Measurements from ENCODE around the gene MYRIP. TPM values are rescaled to one million over a fixed set of nuclear protein-coding genes. Genes with fewer than 3 reads are reported as not detected.

Gene MYRIP
- total and polyA plus RNA-seq, 8 donors, result 0.29 to 1.9 (median 0.57) TPM

GRCh38 chr3:40306336-40306735, 496.9 kb downstream of the MYRIP start:
- Histone ChIP-seq H3K36me3 (no peaks in the 10 kb centered on the region), H3K4me1 (peaks cover 4 to 17% of the 10 kb centered on the region in 2 donors), H3K27ac (no peak overlapping the region), H3K4me3 (no peak overlapping the region), H3K9me3 (no peaks in the 10 kb centered on the region), H3K27me3 (no peaks in the 10 kb centered on the region)
- TF ChIP-seq, protein P1, sequence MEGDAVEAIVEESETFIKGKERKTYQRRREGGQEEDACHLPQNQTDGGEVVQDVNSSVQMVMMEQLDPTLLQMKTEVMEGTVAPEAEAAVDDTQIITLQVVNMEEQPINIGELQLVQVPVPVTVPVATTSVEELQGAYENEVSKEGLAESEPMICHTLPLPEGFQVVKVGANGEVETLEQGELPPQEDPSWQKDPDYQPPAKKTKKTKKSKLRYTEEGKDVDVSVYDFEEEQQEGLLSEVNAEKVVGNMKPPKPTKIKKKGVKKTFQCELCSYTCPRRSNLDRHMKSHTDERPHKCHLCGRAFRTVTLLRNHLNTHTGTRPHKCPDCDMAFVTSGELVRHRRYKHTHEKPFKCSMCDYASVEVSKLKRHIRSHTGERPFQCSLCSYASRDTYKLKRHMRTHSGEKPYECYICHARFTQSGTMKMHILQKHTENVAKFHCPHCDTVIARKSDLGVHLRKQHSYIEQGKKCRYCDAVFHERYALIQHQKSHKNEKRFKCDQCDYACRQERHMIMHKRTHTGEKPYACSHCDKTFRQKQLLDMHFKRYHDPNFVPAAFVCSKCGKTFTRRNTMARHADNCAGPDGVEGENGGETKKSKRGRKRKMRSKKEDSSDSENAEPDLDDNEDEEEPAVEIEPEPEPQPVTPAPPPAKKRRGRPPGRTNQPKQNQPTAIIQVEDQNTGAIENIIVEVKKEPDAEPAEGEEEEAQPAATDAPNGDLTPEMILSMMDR (IDR thresholded peaks at IDR 0.05), result no peak
- DNase-seq (no peak), ATAC-seq (no peak)
- intact Hi-C loops (cut with DNase I), result no loop called here

DNA sequence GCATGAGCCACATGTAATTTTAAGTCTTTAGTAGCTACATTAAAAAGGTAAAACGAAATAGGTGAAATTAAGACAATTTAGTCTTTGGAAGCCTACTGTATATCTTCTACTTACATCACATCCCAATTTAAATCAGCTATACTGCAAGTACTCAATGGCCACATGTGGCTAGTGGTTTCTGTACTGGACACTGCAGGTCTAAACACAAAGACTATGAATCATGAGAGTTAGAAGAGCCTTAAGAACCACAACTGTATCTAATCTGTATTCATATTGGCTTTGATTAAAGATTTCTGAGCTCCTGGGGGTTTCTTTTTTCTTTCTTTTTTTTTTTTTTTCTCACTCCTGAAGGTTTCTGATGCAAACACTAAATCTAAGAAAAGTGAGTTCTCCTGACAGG, 497.8 kb downstream of the MYRIP start:
- Histone ChIP-seq H3K27ac (no peak overlapping the region), H3K9me3 (no peaks in the 10 kb centered on the region), H3K4me3 (no peak overlapping the region), H3K27me3 (no peaks in the 10 kb centered on the region), H3K36me3 (peaks cover 0 to 7% of the 10 kb centered on the region in 2 donors), H3K4me1 (peaks cover 6 to 25% of the 10 kb centered on the region in 2 donors)
- no peak for DNase-seq
- TF ChIP-seq, protein P1 (IDR thresholded peaks at IDR 0.05), result no peak
- ATAC-seq, result no peak
- intact Hi-C loops (cut with DNase I), result no loop called here

GRCh38 chr3:40308725-40309417, 499.5 kb downstream of the MYRIP start:
- H3K36me3 ChIP-seq, result peaks cover 0 to 24% of the 10 kb centered on the region in 2 donors
- H3K4me3 ChIP-seq, result peak overlapping the region; percentile 47 to 86
- no peaks in the 10 kb centered on the region for H3K27me3 ChIP-seq
- no peak for DNase-seq
- H3K4me1 ChIP-seq, result peaks cover 6 to 42% of the 10 kb centered on the region in 2 donors
- H3K9me3 ChIP-seq, result no peaks in the 10 kb centered on the region
- peak overlapping the region; percentile 92 to 95 for H3K27ac ChIP-seq
- peak; percentile 2 for ATAC-seq
- TF ChIP-seq, protein P1 (IDR thresholded peaks at IDR 0.05), result no peak
- intact Hi-C loops (cut with DNase I), result no loop called here

- intact Hi-C loops (cut with DNase I), result no loop called here
- H3K4me3 ChIP-seq, result peak within 1 kb of the TSS; percentile 74 to 86
- H3K9me3 ChIP-seq, result no peaks in the 10 kb centered on the region
- TF ChIP-seq, protein P1 (IDR thresholded peaks at IDR 0.05), result peak; percentile 81 to 92
- peaks cover 6 to 48% of the 10 kb centered on the region in 2 donors for H3K4me1 ChIP-seq
- peaks cover 0 to 30% of the 10 kb centered on the region in 2 donors for H3K36me3 ChIP-seq
- DNase-seq, result peak; percentile 98 to 99 (median 98)
- ATAC-seq, result peak; percentile 97
- H3K27ac ChIP-seq, result peak within 1 kb of the TSS; percentile 92 to 95
- no peaks in the 10 kb centered on the region for H3K27me3 ChIP-seq
Measured at GRCh38 chr3:40309418-40309924, 500.1 kb downstream of the MYRIP start, which contains the start of gene EIF1B. TSS of gene EIF1B (plus strand) at chr3:40309707. CDS start at chr3:40309942, 235 bp downstream.
